Measurements from ENCODE around the gene PRKCH.

Gene PRKCH

GRCh38 chr14:61321385-61322010, at the start of gene PRKCH:
Gene PRKCH, plus strand, starts transcription at chr14:61321579. Its CDS starts 523 bp downstream, at chr14:61322102.
- peak; percentile 64 for DNase-seq (ENCODE audit: low read depth, low spot score)

- DNase-seq (ENCODE audit: low read depth, low spot score), result no peak
These were observed 44.1 kb upstream of the PRKCH start for GRCh38 chr14:61277232-61277631.

DNA sequence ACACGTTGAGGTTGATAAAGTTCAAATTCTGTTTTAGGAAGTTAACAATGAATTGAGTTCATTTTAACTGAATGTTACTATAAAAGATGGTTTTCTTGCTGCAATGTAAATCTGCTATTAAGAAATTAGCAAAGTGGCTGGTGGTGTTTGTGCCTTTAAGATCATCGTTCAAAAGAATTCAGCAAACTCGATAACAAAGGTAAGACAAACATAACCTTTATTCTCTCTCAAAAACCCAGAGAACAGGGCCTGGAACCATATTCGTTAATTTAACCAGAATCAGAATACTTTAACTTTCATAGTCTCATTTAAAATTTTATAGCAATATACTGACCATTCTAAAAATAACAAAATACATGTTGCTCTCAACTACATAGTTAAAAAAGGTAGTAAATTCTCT, 43.6 kb upstream of the PRKCH start:
- DNase-seq (ENCODE audit: low read depth, low spot score), result no peak

DNA sequence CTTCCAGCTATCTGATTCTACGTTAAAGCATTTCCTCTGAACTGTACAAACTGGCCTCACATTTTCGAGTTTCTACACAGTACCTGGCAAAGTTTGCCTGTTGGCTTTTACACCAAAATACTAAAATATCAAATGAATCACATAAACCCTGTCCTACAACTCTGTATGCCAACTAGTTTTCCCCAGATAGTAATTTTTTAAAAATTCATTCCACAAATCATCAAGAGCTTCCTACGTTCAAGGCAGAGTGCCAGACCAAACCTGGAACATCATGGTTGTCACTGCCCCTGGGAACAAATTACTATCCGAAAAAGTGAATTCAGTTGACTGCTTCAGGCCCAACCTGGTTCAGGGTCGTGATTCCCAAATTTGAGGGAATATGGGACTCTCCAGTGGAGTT, 42.3 kb upstream of the PRKCH start:
- DNase-seq (ENCODE audit: low read depth, low spot score), result no peak

- DNase-seq (ENCODE audit: low read depth, low spot score), result no peak
These were observed 41.3 kb upstream of the PRKCH start for GRCh38 chr14:61280092-61280525.

DNA sequence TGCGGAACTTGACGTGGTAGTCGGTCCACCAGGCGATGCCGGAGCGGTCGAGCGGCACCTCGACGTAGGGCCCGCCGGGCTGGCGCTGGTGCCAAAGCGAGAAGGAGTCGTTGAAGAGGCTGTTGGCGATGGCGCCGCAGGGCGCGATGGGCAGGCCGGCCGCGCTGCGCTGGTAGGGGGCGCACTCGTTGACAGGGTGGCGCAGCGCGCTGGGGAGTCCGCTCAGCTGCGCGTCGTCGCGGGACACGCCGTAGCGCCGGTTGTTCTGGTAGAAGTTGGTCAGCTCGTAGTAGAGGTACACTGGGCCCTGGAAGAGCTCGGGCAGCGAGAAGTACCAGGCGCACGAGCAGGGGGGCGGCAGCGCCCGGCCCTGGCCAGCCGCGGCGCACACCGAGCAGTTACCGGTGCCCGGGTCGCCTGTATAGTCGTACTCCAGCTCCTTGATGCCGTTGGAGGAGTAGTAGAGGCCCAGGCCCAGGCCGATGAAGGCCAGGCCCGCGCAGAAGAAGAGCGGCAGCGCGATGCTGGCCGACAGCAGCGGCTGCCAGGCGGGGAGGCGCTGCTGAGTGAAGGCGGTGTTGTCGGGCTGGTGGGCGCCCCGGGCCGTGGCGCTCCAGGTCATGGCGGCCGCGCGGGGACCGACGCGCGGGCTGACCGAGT, 40.7 kb upstream of the PRKCH start:
- DNase-seq (ENCODE audit: low read depth, low spot score), result peak; percentile 51

DNA sequence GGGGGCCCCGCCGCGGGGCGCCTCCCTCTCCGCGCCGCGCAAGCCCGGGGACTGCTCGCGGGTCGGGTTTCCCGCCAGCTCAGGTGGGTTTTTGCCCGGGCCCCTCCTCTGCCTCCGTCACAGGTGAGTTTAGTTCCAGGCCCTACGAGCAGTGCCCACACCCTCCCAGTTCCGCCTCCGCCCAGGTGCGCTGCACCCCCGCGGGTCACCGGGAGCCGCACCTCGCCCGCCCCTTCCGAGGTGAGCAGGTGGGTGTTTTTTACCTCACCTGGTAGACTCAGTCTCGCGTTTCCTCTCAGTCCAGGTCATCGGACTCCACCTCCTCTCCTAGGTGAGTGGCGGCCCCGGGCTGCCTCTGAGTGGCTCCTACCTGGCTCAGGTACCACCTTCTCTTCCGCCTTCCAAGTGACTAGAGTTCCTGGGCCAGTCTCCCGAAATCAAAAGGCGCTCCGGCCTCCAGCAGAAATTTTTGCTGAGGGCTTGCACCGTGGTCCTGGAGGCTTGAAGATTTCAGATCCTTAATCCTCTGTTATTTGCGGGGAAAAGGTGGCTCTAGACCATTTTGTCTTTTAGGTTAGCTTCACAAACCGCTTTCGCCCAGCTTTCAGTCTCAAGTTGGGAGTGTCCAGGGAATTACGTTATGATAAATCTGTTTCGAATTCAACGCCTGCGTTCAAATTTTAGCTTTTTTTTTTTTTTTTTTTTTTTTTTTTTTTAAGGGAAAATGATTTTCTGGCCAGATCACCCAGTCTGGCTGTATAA, 40.0 kb upstream of the PRKCH start, which contains the start of gene TMEM30B:
Gene TMEM30B (minus strand): TSS at position 153 of the 762 bp plus-strand sequence. CDS start 191 bp downstream, outside the sequence.
- DNase-seq (ENCODE audit: low read depth, low spot score), result no peak

GRCh38 chr14:61281948-61282275, 39.5 kb upstream of the PRKCH start:
- no peak for DNase-seq (ENCODE audit: low read depth, low spot score)

GRCh38 chr14:61282746-61283145, 38.6 kb upstream of the PRKCH start:
- DNase-seq (ENCODE audit: low read depth, low spot score), result no peak

- DNase-seq (ENCODE audit: low read depth, low spot score), result no peak
These were observed 37.4 kb upstream of the PRKCH start for GRCh38 chr14:61284001-61284400.

GRCh38 chr14:61285364-61285763, 36.0 kb upstream of the PRKCH start:
- no peak for DNase-seq (ENCODE audit: low read depth, low spot score)

- DNase-seq (ENCODE audit: low read depth, low spot score), result no peak
These were observed 34.2 kb upstream of the PRKCH start for GRCh38 chr14:61287196-61287595.

GRCh38 chr14:61288228-61288627, 33.2 kb upstream of the PRKCH start:
- DNase-seq (ENCODE audit: low read depth, low spot score), result no peak

GRCh38 chr14:61288720-61289119, 32.7 kb upstream of the PRKCH start:
- DNase-seq (ENCODE audit: low read depth, low spot score), result no peak

DNA sequence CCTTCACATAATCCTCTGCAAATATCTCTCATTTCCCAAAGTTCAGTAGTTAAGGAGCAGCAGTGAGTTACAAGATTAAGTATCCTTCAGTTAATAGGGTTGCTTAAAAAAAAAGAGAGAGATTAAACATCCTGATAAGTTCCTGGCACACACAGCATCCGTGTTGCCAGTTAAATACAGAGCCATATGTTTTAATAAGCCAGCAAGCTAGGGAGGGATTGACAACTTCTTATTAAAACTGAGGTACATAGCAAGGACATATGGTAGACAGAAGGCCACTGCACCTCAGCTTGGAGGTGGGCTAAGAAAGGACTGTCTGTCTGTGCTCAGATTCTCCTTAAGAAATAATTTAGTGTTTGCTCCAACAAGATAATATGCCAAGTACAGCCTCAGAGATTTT, 30.7 kb upstream of the PRKCH start:
- no peak for DNase-seq (ENCODE audit: low read depth, low spot score)

GRCh38 chr14:61296151-61296550, 25.2 kb upstream of the PRKCH start:
- DNase-seq (ENCODE audit: low read depth, low spot score), result no peak

DNA sequence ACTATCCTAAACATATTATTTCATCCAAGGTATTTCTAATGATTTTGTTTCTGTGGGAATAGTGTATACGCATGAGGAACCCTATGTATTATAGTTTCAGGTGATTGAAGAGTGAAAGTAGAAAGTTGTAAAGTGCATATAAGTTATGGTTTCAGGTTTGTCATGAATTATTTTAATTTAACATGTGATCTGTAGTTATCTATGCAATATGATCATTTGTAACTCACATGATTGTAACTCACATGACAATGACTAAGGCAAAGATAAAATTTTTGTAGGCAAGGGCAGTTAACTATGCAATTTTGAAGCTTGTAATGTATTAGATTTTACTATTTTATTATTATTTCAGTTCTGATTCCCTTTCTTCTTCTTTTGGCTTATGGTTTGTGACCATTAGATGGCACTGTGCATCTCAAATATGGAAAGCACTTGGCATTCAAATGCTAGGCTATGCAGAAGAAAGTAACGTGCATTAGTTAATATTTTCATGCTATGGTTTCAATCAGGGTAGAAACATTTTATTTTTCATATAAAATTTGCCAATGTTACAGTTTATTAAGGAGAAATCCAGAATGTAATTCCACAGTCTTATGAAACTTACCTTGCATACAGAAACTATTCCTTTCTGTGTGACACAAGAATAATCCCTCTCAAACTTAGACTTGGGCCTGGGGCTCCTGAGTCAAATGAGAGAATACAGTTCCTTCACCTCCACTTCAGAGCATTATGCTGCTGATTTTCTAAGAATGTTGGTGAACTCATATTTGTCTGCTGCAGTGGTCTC, 24.5 kb upstream of the PRKCH start:
- no peak for DNase-seq (ENCODE audit: low read depth, low spot score)

GRCh38 chr14:61297581-61297980, 23.8 kb upstream of the PRKCH start:
- no peak for DNase-seq (ENCODE audit: low read depth, low spot score)

DNA sequence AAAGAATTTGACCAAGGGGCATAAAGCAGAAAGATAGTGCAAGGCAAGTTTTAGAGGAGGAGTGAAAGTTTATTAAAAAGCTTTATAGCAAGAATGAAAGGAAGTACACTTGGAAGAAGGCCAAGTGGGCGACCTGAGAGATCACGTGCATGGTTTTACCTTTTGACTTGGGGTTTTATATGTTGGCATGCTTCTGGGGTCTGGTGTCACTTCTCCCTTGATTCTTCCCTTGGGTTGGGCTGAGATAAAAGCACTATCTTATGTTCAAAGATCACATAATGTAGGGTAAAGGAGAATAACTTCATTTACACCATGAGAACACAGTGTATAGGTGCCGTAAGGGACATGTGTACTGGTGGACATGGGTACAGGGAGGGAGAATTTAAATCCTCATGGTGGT, 22.6 kb upstream of the PRKCH start:
- DNase-seq (ENCODE audit: low read depth, low spot score), result no peak

DNA sequence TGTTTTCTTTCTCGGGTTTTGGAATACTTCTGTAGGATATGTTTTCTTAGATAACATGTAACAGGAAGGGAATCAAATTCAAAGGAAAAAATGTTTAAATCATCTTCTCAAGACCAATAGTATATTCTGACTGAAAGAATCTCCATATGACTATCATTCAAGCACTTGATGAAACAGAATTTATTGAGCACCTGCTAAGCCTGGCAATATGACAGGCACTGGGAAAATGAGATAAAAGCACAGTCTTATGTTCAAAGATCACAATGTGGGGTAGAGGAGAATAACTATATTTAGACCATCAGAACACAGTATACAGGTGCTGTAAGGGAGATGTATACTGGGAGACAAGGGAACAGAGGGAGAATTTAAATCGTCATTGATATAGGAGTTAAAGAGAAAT, 21.2 kb upstream of the PRKCH start:
- DNase-seq (ENCODE audit: low read depth, low spot score), result no peak

DNA sequence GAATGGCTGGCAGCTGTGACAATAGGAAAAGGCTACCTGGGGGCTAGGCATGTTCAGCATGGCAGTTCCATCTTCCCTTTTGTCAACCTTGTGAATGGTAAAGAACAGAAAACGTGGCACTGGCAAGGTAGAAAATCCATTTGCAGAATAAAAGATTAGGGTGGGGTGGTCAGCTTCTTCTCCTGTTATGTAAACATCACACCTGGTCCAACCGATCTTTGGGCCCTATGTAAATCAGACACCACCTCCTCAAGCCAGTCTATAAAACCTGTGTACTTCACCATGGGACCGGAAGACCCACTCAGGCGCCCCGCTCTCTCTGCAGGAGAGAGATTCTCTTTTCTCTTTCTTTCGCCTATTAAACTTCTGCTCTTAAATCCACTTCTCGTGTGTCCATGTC, 20.6 kb upstream of the PRKCH start:
- DNase-seq (ENCODE audit: low read depth, low spot score), result no peak

GRCh38 chr14:61304688-61305087, 16.7 kb upstream of the PRKCH start:
- DNase-seq (ENCODE audit: low read depth, low spot score), result no peak

Data from activated CD4-positive, CD25-positive, alpha-beta regulatory T cell treated with anti-CD3 and anti-CD28 coated beads, Interleukin-2, amount 50 U/mL, for 16 hours (primary cell).